KMS-11 (cell line): Measurements from ENCODE around the gene LRRC45.

Experiments
- H2AFZ ChIP-seq: fragments of 200-600 bp; sonication (generic); 2 replicates; pipeline ENCODE4 v1.6.1; 2016; ENCODE audit warnings: antibody characterized with exemption, mixed run types, low read depth
- H3K27ac ChIP-seq: fragments of 200-600 bp; sonication (generic); 2 replicates; pipeline ENCODE4 v1.6.1; 2016; ENCODE audit warnings: mild to moderate bottlenecking, mixed run types
- H3K27me3 ChIP-seq: fragments of 200-600 bp; sonication (generic); 2 replicates; pipeline ENCODE4 v1.6.1; 2017; ENCODE audit warnings: mild to moderate bottlenecking, low read depth, mixed run types, moderate library complexity; ENCODE audit not compliant: insufficient read depth
- H3K36me3 ChIP-seq: fragments of 200-600 bp; sonication (generic); 2 replicates; pipeline ENCODE4 v1.6.1; 2017; ENCODE audit warnings: mild to moderate bottlenecking, mixed run types; ENCODE audit not compliant: insufficient read depth
- H3K4me1 ChIP-seq: fragments of 200-600 bp; sonication (generic); 2 replicates; pipeline ENCODE4 v1.6.1; 2016; ENCODE audit warnings: mild to moderate bottlenecking, low read depth, mixed run types; ENCODE audit not compliant: poor library complexity, severe bottlenecking
- H3K4me2 ChIP-seq: fragments of 200-600 bp; sonication (generic); 2 replicates; pipeline ENCODE4 v1.7.0; 2016; ENCODE audit warnings: mild to moderate bottlenecking, mixed run types
- H3K4me3 ChIP-seq: fragments of 200-600 bp; sonication (generic); IDR thresholded peaks from 2 replicates; pipeline ENCODE4 v1.6.1; 2017; ENCODE audit warnings: low read depth, low read length, mixed read lengths; ENCODE audit not compliant: insufficient read depth
- H3K79me2 ChIP-seq: fragments of 200-600 bp; sonication (generic); 2 replicates; pipeline ENCODE4 v1.6.1; 2016; ENCODE audit warnings: low read depth, mixed run types; ENCODE audit not compliant: insufficient read depth
- H3K9ac ChIP-seq: fragments of 200-600 bp; sonication (generic); 2 replicates; pipeline ENCODE4 v1.6.1; 2016; ENCODE audit warnings: mild to moderate bottlenecking, mixed run types
- H4K20me1 ChIP-seq: fragments of 200-600 bp; sonication (generic); 2 replicates; pipeline ENCODE4 v1.6.1; 2016; ENCODE audit warnings: mild to moderate bottlenecking, mixed run types; ENCODE audit not compliant: insufficient read depth
- TF ChIP-seq, protein P1 (sequence below): fragments of 200-600 bp; sonication (generic); conservative IDR thresholded peaks from 2 replicates; pipeline ENCODE4 v1.6.1; 2017; ENCODE audit warnings: low read depth, mild to moderate bottlenecking, antibody characterized with exemption, low read length, moderate library complexity, mixed read lengths

Gene LRRC45

GRCh38 chr17:81999976-82000802 is 22.9 kb upstream of the LRRC45 start:
- Histone ChIP-seq H3K36me3 (no peaks in the 10 kb centered on the region), H4K20me1 (no peaks in the 10 kb centered on the region), H3K4me3 (no peak overlapping the region), H3K27me3 (no peaks in the 10 kb centered on the region), H3K27ac (no peak overlapping the region), H3K9ac (no peak overlapping the region), H3K79me2 (no peaks in the 10 kb centered on the region), H3K4me2 (no peak overlapping the region), H3K4me1 (no peaks in the 10 kb centered on the region), H2AFZ (no peak overlapping the region)
- TF ChIP-seq, protein P1, sequence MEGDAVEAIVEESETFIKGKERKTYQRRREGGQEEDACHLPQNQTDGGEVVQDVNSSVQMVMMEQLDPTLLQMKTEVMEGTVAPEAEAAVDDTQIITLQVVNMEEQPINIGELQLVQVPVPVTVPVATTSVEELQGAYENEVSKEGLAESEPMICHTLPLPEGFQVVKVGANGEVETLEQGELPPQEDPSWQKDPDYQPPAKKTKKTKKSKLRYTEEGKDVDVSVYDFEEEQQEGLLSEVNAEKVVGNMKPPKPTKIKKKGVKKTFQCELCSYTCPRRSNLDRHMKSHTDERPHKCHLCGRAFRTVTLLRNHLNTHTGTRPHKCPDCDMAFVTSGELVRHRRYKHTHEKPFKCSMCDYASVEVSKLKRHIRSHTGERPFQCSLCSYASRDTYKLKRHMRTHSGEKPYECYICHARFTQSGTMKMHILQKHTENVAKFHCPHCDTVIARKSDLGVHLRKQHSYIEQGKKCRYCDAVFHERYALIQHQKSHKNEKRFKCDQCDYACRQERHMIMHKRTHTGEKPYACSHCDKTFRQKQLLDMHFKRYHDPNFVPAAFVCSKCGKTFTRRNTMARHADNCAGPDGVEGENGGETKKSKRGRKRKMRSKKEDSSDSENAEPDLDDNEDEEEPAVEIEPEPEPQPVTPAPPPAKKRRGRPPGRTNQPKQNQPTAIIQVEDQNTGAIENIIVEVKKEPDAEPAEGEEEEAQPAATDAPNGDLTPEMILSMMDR = no peak

- Histone ChIP-seq H3K36me3 (no peaks in the 10 kb centered on the region), H3K27me3 (no peaks in the 10 kb centered on the region), H4K20me1 (no peaks in the 10 kb centered on the region), H2AFZ (no peak overlapping the region), H3K79me2 (no peaks in the 10 kb centered on the region), H3K9ac (no peak overlapping the region), H3K4me1 (no peaks in the 10 kb centered on the region), H3K4me3 (no peak overlapping the region), H3K4me2 (no peak overlapping the region), H3K27ac (no peak overlapping the region)
- TF ChIP-seq, protein P1 = no peak
Observed at GRCh38 chr17:82000803-82001570, 22.1 kb upstream of the LRRC45 start.

GRCh38 chr17:82001571-82002056 is 21.5 kb upstream of the LRRC45 start:
- Histone ChIP-seq H3K27me3 (no peaks in the 10 kb centered on the region), H3K79me2 (no peaks in the 10 kb centered on the region), H4K20me1 (no peaks in the 10 kb centered on the region), H3K4me3 (no peak overlapping the region), H3K27ac (no peak overlapping the region), H3K36me3 (no peaks in the 10 kb centered on the region), H3K9ac (no peak overlapping the region), H3K4me1 (no peaks in the 10 kb centered on the region), H2AFZ (no peak overlapping the region), H3K4me2 (no peak overlapping the region)
- TF ChIP-seq, protein P1 = no peak

DNA sequence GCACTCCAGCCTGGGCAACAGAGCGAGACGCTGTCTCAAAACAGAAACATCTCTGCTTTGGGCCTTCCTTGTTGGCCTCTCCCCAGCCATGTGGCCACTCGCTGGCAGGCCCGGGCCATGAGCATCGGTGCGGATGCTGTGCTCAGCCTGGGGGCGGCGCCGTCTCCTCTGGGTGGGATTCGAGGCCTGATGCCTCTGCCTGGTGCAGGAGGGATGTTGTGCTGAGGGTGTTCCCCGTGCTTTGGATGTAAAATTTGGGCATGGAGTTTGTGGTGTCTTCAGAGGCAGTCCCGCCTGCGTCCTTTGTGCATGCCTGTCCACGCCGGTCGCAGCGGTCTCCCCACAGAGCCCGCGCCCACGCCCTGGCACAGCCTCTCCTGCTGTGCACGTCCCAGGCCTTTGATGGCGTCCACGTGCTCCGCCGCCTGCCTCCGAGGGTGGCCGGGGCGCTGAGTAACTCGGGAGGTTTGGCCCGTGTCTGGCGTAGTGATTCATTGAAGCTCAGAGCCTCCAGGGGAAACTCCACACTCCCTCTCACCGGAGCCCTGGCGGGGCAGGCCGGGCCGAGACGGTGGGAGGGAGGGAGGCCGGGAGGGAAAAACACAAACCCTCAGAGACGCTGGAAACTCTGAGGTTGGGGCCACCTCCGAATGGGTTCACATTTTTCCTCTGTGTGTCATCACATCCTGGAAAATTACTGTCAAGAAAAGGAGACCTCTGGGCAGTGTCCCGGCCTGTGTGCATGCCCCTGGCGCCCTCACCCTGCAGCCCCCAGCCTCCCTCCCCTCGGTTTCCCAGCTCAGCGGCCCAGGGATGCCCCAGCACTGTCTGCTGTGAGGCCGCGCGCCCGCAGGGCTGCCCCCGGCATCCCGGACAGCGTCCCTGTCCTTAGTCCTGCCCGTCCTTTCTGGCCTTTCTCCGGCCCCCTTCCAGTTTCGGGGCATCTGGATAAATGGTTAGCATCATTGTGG is 19.4 kb upstream of the LRRC45 start:
- Histone ChIP-seq H4K20me1 (no peaks in the 10 kb centered on the region), H3K4me2 (no peak overlapping the region), H3K27me3 (no peaks in the 10 kb centered on the region), H2AFZ (no peak overlapping the region), H3K4me1 (no peaks in the 10 kb centered on the region), H3K36me3 (no peaks in the 10 kb centered on the region), H3K9ac (no peak overlapping the region), H3K27ac (no peak overlapping the region), H3K4me3 (no peak overlapping the region), H3K79me2 (no peaks in the 10 kb centered on the region)
- TF ChIP-seq, protein P1 = no peak
